Effector memory CD8-positive, alpha-beta T cell (primary cell): ENCODE results near the gene NUCB2.

Experiments
- ATAC-seq: fragments of 150-1000 bp; cut with Tn5 transposase; replicated peaks from 2 replicates; pipeline ENCODE4 v1.10.0; 2021; ENCODE audit warnings: mild to moderate bottlenecking, moderate library complexity
- DNase-seq, 3 experiments: peaks; one replicate each; pipeline ENCODE4 v3.0.0; 2021
- H3K27ac Mint-ChIP-seq, 2 donors: one replicate each; pipeline ENCODE4 v1.8.0; 2022; ENCODE audit warnings: mild to moderate bottlenecking in 2 of 2, mixed read lengths in 2 of 2, moderate library complexity in 2 of 2
- H3K27me3 Mint-ChIP-seq, 2 donors: one replicate each; pipeline ENCODE4 v1.8.0; 2022; ENCODE audit warnings: mixed read lengths in 2 of 2
- H3K36me3 Mint-ChIP-seq: one replicate; pipeline ENCODE4 v1.8.0; 2022; ENCODE audit warnings: mild to moderate bottlenecking, moderate library complexity, mixed read lengths; ENCODE audit not compliant: insufficient read depth
- H3K4me1 Mint-ChIP-seq, 2 donors: one replicate each; pipeline ENCODE4 v1.8.0; 2022; ENCODE audit warnings: low read depth in 2 of 2, mixed read lengths in 2 of 2
- H3K4me3 Mint-ChIP-seq, 2 donors: one replicate each; pipeline ENCODE4 v1.8.0; 2022; ENCODE audit warnings: mild to moderate bottlenecking in 2 of 2, mixed read lengths in 2 of 2, moderate library complexity in 2 of 2
- H3K9me3 Mint-ChIP-seq, 2 donors: one replicate each; pipeline ENCODE4 v1.8.0; 2022; ENCODE audit warnings: mixed read lengths in 2 of 2

The NUCB2 gene

GRCh38 chr11:17277024-17277584 is 565 bp downstream of the NUCB2 start:
- Mint-ChIP-seq H3K9me3 (no peaks in the 10 kb centered on the region), H3K36me3 (peaks cover 19% of the 10 kb centered on the region), H3K27ac (peak overlapping the region; percentile 7 to 46), H3K4me3 (peak overlapping the region; percentile 63 to 95), H3K27me3 (no peaks in the 10 kb centered on the region), H3K4me1 (peaks cover 19 to 29% of the 10 kb centered on the region in 2 donors)
- ATAC-seq (peak; percentile 38), DNase-seq (peak in 2 of 3 experiments; percentile 5 to 24)

- H3K9me3 Mint-ChIP-seq: no peaks in the 10 kb centered on the region
- DNase-seq (no peak), ATAC-seq (no peak)
- no peak overlapping the region for H3K4me3 Mint-ChIP-seq
- peaks cover 22% of the 10 kb centered on the region for H3K36me3 Mint-ChIP-seq
- peaks cover 22 to 45% of the 10 kb centered on the region in 2 donors for H3K4me1 Mint-ChIP-seq
- H3K27ac Mint-ChIP-seq: no peak overlapping the region
- no peaks in the 10 kb centered on the region for H3K27me3 Mint-ChIP-seq
Observed at GRCh38 chr11:17280494-17281127, 4.1 kb downstream of the NUCB2 start.

GRCh38 chr11:17286332-17286731 is 9.8 kb downstream of the NUCB2 start:
- DNase-seq (no peak), ATAC-seq (no peak)
- Mint-ChIP-seq H3K36me3 (peaks cover 26% of the 10 kb centered on the region), H3K27me3 (no peaks in the 10 kb centered on the region), H3K27ac (peak overlapping the region; percentile 89 to 90), H3K4me3 (peak overlapping the region in 1 of 2 donors; percentile 72), H3K4me1 (peaks cover 21 to 47% of the 10 kb centered on the region in 2 donors), H3K9me3 (peaks cover 0 to 1% of the 10 kb centered on the region in 2 donors)

DNA sequence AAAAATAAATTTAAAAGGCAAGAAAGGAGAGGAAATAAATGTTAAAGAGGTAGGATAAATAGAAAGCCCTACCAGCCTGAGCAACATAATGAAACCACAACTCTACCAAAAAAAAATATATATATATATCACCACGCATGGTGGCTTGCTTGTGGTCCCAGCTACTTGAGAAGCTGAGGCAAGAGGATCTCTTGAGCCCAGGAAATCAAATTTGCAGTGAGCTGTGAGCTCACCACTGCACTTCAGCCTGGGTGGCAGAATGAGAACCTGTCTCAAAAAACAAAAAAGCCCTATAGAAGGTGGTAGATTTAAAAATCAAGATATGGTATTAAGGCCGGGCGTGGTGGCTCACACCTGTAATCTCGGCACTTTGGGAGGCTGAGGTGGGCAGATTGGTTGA is 10.5 kb downstream of the NUCB2 start:
- no peaks in the 10 kb centered on the region for H3K27me3 Mint-ChIP-seq
- peak overlapping the region; percentile 53 to 90 for H3K27ac Mint-ChIP-seq
- peaks cover 0 to 1% of the 10 kb centered on the region in 2 donors for H3K9me3 Mint-ChIP-seq
- H3K4me3 Mint-ChIP-seq: peak overlapping the region in 1 of 2 donors; percentile 72
- peak; percentile 56 for ATAC-seq
- peaks cover 26% of the 10 kb centered on the region for H3K36me3 Mint-ChIP-seq
- DNase-seq: peak; percentile 8 to 15 (median 11)
- H3K4me1 Mint-ChIP-seq: peaks cover 21 to 45% of the 10 kb centered on the region in 2 donors

DNA sequence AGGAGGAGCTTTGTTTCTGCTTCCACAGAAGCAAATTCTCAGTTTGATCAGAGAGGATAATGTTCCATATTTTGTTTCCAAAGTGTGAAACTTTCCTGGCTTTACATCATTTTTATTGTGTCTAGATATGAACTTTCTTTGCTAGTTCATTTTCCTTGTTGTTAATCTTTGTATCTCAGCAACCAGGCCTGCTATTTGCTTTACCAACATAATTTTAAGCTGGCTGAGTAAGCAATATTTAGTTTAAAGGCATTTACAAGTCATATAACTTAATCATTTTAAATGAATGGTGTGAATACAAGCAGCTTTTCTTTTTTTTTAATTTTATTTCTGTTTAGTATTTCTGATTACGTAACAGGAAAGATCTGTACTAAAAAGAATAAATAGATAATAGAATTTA is 15.2 kb downstream of the NUCB2 start:
- no peak for ATAC-seq
- H3K36me3 Mint-ChIP-seq: peaks cover 25% of the 10 kb centered on the region
- no peak for DNase-seq
- no peak overlapping the region for H3K27ac Mint-ChIP-seq
- no peak overlapping the region for H3K4me3 Mint-ChIP-seq
- peaks cover 0 to 1% of the 10 kb centered on the region in 2 donors for H3K9me3 Mint-ChIP-seq
- no peaks in the 10 kb centered on the region for H3K27me3 Mint-ChIP-seq
- H3K4me1 Mint-ChIP-seq: peaks cover 16 to 25% of the 10 kb centered on the region in 2 donors

GRCh38 chr11:17293311-17293710 is 16.8 kb downstream of the NUCB2 start:
- peaks cover 25% of the 10 kb centered on the region for H3K36me3 Mint-ChIP-seq
- no peak for DNase-seq
- no peak for ATAC-seq
- H3K4me1 Mint-ChIP-seq: peaks cover 18 to 25% of the 10 kb centered on the region in 2 donors
- no peaks in the 10 kb centered on the region for H3K9me3 Mint-ChIP-seq
- H3K27me3 Mint-ChIP-seq: no peaks in the 10 kb centered on the region
- H3K4me3 Mint-ChIP-seq: no peak overlapping the region
- peak overlapping the region in 1 of 2 donors; percentile 20 for H3K27ac Mint-ChIP-seq

DNA sequence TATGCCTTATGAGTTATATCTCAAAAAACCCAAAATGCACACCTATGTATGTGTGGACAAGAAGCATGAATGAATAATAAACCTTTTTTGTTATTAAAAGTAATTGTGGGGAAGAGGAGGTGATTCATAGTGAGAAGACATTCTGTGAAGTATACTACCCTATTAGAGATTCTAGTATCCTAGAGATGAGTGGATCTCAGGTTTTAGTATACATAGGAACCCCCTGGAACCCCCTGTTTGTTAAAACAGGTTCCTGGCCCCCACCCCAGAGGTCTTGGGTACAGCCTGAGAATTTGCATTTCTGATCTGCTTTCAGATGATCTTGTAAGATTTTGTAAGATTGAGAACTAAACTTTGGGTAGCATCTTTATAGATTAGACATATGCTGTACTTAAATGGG is 17.5 kb downstream of the NUCB2 start:
- peak overlapping the region; percentile 20 to 75 for H3K27ac Mint-ChIP-seq
- H3K4me3 Mint-ChIP-seq: no peak overlapping the region
- H3K9me3 Mint-ChIP-seq: no peaks in the 10 kb centered on the region
- peaks cover 18 to 23% of the 10 kb centered on the region in 2 donors for H3K4me1 Mint-ChIP-seq
- no peaks in the 10 kb centered on the region for H3K27me3 Mint-ChIP-seq
- no peak for ATAC-seq
- no peak for DNase-seq
- peaks cover 25% of the 10 kb centered on the region for H3K36me3 Mint-ChIP-seq

DNA sequence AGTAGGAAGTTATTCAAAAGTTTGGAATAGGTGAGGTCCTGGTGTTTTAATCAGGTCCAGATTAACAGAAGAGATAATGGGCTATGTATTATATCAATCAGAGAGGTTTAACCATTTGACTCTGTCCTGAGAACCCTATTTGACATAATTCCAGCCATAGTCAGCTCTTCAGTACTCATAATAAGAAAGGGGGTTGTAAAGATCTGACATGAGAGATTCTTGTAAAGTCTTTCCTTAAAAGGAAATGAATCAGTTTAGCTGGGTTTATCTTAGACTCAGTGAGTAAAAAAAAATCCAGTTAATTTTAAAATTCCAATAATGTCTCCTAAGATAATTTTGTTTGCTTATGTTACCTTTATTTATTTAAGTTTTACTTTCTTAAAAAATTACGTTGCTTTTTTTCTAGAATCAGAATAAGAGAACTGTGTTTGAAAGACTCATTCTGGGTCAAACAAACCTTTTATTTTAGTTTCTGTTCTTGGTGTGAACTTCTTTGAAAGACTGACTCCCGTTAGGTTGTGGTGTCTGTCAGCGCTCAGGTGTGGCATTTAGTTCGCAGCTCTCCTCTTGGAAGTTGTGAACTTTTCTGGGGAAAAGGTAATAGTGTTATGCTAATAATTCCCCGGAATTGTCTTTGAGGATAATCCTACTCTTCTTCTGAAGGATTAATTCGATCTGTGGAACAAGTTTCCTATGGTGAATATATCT is 20.5 kb downstream of the NUCB2 start:
- Mint-ChIP-seq H3K4me1 (peaks cover 16% of the 10 kb centered on the region in 2 donors), H3K27me3 (no peaks in the 10 kb centered on the region), H3K4me3 (peak overlapping the region; percentile 28), H3K27ac (peak overlapping the region; percentile 24 to 78), H3K36me3 (peaks cover 38% of the 10 kb centered on the region), H3K9me3 (no peaks in the 10 kb centered on the region)
- DNase-seq (no peak), ATAC-seq (peak; percentile 48)

- Mint-ChIP-seq H3K9me3 (no peaks in the 10 kb centered on the region), H3K27ac (peak overlapping the region; percentile 44 to 78), H3K4me3 (no peak overlapping the region), H3K4me1 (peaks cover 12 to 14% of the 10 kb centered on the region in 2 donors), H3K36me3 (peaks cover 49% of the 10 kb centered on the region), H3K27me3 (no peaks in the 10 kb centered on the region)
- no peak for DNase-seq
- ATAC-seq: no peak
Observed at GRCh38 chr11:17298302-17298701, 21.8 kb downstream of the NUCB2 start.

DNA sequence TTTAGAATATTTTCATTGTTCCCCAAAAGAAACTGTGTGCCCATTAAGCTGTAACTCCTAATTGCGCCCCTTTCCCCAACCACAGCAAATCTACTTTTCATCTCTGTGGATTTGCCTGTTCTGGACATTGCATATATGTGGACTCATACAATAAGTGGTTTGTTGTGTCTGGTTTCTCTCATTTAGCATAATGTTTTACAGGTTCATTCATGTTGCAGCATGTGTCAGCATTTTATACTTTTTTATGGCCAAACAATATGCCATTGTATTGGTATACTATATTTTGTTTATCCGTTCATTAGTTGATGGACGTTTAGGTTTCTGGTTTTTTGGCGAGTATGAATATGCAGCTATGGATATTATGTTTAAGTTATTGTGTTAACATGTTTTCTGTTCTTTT is 23.8 kb downstream of the NUCB2 start:
- Mint-ChIP-seq H3K36me3 (peaks cover 42% of the 10 kb centered on the region), H3K4me3 (no peak overlapping the region), H3K27ac (no peak overlapping the region), H3K9me3 (no peaks in the 10 kb centered on the region), H3K4me1 (peaks cover 12% of the 10 kb centered on the region in 2 donors), H3K27me3 (no peaks in the 10 kb centered on the region)
- DNase-seq (no peak), ATAC-seq (no peak)

DNA sequence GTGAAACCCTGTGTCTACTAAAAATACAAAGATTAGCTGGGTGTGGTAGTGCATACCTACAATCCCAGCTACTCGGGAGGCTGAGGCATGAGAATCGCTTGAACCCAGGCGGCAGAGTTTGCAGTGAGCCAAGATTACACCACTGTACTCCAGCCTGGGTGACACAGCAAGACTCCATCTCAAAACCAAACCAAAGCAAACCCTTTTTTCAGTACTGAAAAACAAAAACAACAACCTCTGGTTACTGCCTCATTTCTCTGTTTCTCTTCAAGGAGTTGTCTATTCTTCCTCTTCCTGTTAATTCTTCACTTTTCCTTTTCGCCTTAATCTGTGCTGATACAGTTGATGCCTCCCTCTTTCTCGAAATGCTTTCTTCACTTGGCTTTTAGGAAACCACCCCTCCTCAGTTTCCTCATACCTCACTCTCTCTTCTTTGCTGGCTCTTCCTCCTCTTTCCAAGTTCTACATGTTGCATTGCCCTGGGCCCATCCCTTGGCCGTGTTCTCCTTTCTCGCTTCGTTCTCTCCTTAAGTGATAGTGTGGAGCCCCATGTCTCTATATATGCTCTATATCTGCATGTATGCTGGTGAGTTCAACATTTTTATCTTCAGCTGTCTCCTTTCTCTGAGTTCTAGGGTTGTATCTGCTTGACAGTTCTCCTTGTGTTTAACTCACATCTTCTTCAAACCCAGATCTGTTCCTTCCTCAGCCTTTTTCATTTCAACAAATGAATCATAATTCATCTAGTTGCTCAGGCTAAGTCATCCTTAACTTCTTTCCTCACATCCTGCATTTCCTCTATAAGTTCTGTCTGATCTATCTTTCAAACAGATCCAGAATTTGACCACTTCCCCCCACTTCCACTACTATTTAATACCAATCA is 37.1 kb downstream of the NUCB2 start:
- Mint-ChIP-seq H3K9me3 (no peaks in the 10 kb centered on the region), H3K4me1 (no peaks in the 10 kb centered on the region)

GRCh38 chr11:17314232-17314547 is 37.7 kb downstream of the NUCB2 start:
- Mint-ChIP-seq H3K9me3 (no peaks in the 10 kb centered on the region), H3K36me3 (peaks cover 39% of the 10 kb centered on the region), H3K4me3 (no peak overlapping the region), H3K27me3 (no peaks in the 10 kb centered on the region), H3K4me1 (no peaks in the 10 kb centered on the region), H3K27ac (no peak overlapping the region)
- ATAC-seq (no peak), DNase-seq (no peak)

More for the DNA sequence above, 37.1 kb downstream of the NUCB2 start:
- no peaks in the 10 kb centered on the region for H3K27me3 Mint-ChIP-seq
- ATAC-seq (no peak), DNase-seq (no peak)
- no peak overlapping the region for H3K4me3 Mint-ChIP-seq
- no peak overlapping the region for H3K27ac Mint-ChIP-seq
- peaks cover 39% of the 10 kb centered on the region for H3K36me3 Mint-ChIP-seq

DNA sequence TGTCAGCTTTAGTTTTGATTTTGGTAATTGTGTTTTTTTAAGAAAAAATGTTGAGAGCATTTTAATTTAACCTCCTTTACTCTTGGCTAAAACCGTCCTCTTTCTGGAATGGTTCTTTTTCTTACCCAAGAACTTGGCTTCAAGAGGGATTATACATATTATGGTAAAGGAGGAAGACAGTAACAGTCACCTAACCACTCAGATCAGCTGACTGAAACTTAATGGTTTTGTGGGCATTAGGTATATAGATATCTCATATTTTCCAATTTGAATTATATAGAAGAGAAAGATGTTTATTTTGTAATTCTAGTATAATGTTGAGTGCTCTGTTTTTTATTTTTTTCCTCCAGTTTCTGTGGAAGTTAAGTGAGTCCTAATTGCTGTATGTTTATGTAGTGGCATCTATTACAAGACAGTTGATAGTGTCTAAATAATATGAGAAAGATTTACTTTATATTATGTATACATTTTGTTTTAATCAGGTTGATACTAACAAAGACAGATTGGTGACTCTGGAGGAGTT is 38.4 kb downstream of the NUCB2 start:
- Mint-ChIP-seq H3K27ac (no peak overlapping the region), H3K4me1 (no peaks in the 10 kb centered on the region), H3K9me3 (no peaks in the 10 kb centered on the region), H3K36me3 (peaks cover 39% of the 10 kb centered on the region), H3K27me3 (no peaks in the 10 kb centered on the region), H3K4me3 (no peak overlapping the region)
- no peak for ATAC-seq
- no peak for DNase-seq
